Stimulated activated CD4-positive, alpha-beta T cell treated with anti-CD3 and anti-CD28 coated beads, Interleukin-2, amount 100 ng/mL, for 48 hours (primary cell): ENCODE measurements around the gene METRN.

Source experiments
- DNase-seq, 2 donors: peaks; one replicate each; pipeline ENCODE4 v3.0.0-alpha.2; 2020

METRN gene

GRCh38 chr16:725463-726187 is 10.7 kb downstream of the METRN start:
- no peak for DNase-seq

- DNase-seq = no peak
These were observed 11.2 kb downstream of the METRN start for GRCh38 chr16:726188-726437.

GRCh38 chr16:726438-727290 is 11.7 kb downstream of the METRN start, which contains the start of the genes CCDC78 and HAGHL:
CCDC78 (minus strand) TSS chr16:726443; CDS start chr16:726367, 76 bp downstream.
HAGHL (plus strand) TSS chr16:727106; CDS start chr16:727510, 404 bp downstream.
- peak; percentile 44 to 47 for DNase-seq

GRCh38 chr16:727291-727977 is 12.5 kb downstream of the METRN start:
- no peak for DNase-seq

GRCh38 chr16:728131-728889 is 13.4 kb downstream of the METRN start:
- DNase-seq = peak; percentile 40 to 49

- no peak for DNase-seq
These were observed 14.2 kb downstream of the METRN start for GRCh38 chr16:728890-729744.

GRCh38 chr16:729768-730665 is 15.1 kb downstream of the METRN start:
- no peak for DNase-seq

GRCh38 chr16:730666-731509 is 16.0 kb downstream of the METRN start:
- no peak for DNase-seq

GRCh38 chr16:732332-732731 is 17.4 kb downstream of the METRN start:
- DNase-seq = no peak

GRCh38 chr16:732936-733335 is 18.0 kb downstream of the METRN start:
- no peak for DNase-seq

GRCh38 chr16:733382-734207 is 18.7 kb downstream of the METRN start:
- peak in 1 of 2 donors; percentile 43 for DNase-seq

- DNase-seq = no peak
These were observed 19.5 kb downstream of the METRN start for GRCh38 chr16:734208-734980.

- DNase-seq = no peak
These were observed 20.3 kb downstream of the METRN start for GRCh38 chr16:734981-735881.

- peak; percentile 41 to 50 for DNase-seq
These were observed 21.1 kb downstream of the METRN start for GRCh38 chr16:735982-736453.

GRCh38 chr16:736936-737481 is 22.1 kb downstream of the METRN start:
- DNase-seq = no peak
